HT1080 (cell line): ENCODE measurements around the gene OR52N5. TPM values are rescaled to one million over a fixed set of nuclear protein-coding genes. Genes with fewer than 3 reads are reported as not detected.
A peak's percentile ranks its signal among the peaks of the same experiment; 100 is the strongest.

Experiments used
- DNase-seq: peaks from one replicate; pipeline ENCODE4 v3.0.0-alpha.2; 2015; ENCODE audit warnings: low read depth
- polyA plus RNA-seq, 2 experiments: library from polyadenylated mRNA; depleted of rRNA; stranded (reverse); fragments of >200 nt; gene quantifications; 2 replicates each; pipeline ENCODE4 v1.2.3, GENCODE V29; 2015
- total RNA-seq: library from RNA; depleted of rRNA; stranded (reverse); fragments of >200 nt; shearing (Covaris generic); gene quantifications from 2 replicates; pipeline ENCODE4 v1.2.3, GENCODE V29; 2014; rRNA removed

Gene OR52N5
- total RNA-seq, result not detected in 2 replicates
- polyA plus RNA-seq (2015; cell fraction: cytosol; rRNA removed), result not detected in 2 replicates
- not detected in 2 replicates for polyA plus RNA-seq (2015; cell fraction: nucleus; rRNA removed)

DNA sequence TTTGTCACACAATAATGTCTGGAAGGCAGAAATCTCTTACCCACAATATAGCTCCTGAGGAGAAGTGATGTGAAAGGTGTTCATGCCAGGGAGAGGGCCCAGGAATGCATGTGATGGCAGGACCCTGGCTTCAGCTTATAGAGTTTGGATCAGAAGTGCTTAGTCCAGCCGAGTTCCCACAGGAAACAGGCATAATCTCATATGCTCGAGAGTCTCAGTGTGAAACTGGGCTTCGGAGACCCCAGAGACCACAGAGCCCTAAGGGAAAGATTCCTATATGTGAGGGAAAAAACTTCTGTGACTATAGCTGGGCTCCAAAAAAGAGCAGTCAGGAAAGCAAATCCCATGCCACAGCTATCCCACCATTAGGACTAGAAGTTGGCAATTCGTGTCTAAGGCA is at the start of gene OR52N5:
TSS of gene OR52N5 (minus strand) at position 101 of the 400 bp plus-strand sequence. CDS start 4,721 bp downstream, outside the sequence.
- no peak for DNase-seq

DNA sequence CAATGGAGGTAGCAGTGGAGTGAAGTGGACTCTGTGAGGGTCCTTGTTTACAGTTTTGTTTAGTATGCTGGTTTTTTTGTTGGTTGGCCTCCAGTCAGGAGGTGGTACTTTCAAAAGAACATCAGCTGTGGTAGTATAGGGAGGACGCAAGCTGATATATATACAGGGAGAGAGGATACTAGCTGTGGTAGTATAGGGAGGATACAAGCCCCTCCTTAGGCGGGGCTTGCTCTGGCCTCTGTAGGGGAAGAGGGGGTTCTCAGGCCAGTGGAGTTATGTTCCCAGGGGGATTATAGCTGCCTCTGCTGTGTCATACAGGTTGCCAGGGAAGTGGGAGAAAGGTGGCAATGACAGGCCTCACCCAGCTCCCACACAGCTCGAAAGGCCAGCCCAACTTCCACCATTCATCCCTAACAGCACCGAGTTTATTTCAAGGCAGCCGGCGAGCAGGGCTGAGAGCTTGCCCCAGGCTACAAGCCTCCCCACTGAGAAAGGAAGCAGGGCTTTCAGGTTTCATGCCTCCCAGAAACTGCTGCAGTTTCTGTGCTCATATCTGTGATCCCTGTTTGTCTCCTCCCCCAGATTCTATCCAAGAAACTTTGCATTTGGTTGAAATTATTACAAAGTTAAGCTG is 48.2 kb upstream of the OR52N5 start:
- no peak for DNase-seq

DNA sequence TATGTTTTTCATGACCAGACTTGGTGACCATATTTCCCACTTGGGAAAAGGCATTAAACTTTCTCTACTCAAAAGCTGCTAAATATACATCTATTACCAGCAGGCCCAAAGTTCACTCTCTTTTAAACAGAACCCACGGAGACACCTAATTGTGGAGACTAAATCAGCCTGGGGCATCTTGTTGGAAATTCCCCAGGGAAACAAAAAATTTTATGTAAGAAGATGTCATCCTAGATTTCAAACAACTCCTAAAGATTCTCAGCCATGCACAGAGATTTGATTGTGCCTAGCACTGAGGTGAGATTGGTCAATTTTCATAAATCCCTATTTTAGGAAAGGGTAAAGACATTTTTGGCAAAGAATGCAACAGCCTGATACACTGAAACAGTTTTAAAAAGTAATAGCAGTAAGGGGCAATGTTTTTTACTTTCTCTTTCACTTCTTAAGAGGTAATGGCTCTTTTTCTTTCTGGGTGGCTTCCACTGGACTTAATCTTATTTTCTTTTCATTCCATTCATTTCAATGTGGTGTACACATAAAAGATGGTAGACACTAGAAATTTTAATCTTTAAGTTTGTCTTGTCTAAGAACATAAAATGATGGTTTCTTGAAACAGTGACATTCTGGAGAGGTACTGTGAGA is 35.2 kb upstream of the OR52N5 start:
- no peak for DNase-seq

DNA sequence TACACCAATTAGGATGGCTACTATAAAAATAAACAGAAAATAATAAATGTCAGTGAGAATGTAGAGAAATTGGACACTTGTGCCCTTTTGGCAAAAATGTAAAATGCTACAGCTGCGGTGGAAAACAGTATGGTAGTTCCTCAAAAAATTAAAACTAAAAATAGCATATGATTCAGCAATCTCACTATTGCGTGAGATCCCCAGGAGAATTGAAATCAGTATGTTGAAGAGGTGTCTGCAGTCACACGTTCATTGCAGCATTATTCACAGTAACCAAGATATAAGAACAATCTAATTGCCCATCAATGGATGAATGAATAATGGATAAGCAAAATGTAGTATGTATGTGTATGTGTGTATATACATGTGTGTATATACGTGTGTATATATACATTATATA is 32.4 kb upstream of the OR52N5 start:
- DNase-seq, result no peak

DNA sequence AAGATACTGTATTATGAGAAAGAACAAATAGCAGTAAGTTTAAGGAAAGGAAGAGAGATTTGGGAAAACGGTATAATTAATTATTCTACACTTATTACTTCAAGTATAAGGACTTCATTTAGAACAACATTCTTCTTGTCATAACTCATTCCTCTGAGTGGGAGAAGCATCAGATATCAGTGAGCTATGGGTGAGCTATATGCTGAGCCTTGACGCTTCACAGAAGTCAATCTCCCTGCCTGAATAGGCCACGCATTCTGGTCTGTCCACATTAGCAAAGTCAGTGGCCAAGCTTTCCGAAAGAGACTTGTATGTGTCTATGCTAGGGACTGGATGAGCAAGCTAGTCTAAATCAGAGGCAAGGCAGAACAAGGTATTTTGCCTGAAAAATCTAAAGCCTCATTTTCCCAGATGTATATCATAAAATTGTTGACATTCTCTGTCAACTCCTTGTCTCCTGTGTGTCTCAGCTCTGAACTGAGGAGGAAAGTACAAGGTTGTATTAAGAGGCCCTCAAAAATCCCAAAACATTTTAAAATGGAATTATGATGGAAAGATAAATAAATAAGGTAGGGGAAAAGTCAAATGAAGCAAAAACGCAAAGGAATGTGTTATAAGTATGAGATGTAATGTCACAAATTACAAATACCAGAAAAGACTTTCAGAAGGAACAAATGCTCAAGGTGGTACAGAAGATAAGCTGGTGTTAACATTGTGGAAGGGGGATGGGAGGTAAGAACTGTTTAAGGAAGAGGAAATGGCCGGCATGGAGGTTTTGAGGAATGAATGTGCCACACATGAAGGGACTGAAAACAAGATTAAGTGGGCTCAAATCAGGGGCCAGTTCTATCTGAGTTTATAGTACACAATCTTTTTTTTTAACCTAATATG is 27.0 kb upstream of the OR52N5 start:
- no peak for DNase-seq

DNA sequence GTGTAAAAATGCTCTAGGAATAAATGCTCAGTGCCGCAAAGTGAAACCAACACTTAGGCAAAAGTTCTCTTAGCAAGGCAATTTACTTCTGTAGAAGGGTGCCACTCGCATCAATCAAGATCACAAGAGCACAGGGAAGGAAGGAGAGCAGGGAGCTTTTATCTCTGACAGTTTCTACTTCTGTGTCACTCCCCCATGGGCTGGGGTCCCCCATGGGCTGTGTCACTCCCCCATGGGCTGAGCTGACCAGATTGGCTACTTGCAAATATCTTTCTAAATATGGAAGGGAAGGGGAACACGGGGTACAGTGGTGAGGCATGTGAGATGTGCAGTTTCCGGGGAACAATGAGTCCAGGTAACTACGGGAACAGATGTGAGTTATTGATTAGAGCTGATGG is 26.0 kb upstream of the OR52N5 start:
- no peak for DNase-seq

DNA sequence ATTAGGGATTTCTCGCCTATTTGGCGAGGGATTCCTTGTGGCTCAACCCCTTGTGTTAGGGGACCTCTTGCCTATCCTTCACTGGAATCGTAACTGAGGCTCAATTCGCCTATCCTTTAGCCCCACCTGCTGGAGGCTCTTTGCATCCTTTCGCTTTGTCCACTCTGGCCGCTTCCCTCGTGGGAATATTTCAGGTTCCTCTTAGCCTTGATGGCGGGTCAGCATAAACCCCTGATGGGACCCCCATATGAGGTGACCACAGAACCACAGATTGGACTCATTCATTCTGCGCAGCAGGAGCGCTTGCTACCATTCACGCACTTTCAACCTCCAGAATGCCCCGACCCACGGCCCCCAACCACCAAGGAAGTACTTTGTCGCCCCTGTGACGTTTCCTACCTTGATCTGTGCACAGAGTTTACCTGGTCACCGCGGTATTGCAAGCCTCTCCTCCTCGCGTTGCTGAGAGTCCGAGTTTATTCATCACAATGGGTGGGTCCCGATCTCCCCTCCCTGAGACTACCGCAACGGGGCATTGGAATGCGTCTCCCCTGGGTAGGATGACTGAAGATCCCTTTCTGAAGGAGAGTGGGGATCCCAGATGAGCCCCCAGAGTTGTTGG is 25.5 kb upstream of the OR52N5 start, which contains the start of gene OR52N2:
TSS of gene OR52N2 (plus strand) at position 425 of the 622 bp plus-strand sequence. CDS start 11,412 bp downstream, outside the sequence.
- DNase-seq, result peak; percentile 67

DNA sequence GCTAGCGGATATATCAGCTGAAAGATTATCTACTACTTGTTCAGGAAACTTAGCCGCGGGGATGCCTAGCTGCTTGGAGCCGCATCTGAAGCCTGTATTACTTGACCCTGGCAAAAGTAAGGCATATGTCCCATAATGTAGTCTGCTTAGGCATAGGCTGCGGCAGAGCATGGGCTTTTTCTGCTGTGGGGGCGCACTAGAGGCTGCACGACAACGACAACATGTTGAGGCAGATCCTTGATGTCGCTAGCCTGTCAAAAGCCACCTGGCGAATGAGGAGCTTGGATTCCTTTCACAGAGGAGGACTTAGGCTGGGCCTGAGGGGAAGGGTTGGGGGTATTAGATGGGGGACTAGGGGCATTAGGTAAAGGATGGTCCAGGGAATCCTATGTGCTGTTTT is 24.4 kb upstream of the OR52N5 start:
- no peak for DNase-seq

DNA sequence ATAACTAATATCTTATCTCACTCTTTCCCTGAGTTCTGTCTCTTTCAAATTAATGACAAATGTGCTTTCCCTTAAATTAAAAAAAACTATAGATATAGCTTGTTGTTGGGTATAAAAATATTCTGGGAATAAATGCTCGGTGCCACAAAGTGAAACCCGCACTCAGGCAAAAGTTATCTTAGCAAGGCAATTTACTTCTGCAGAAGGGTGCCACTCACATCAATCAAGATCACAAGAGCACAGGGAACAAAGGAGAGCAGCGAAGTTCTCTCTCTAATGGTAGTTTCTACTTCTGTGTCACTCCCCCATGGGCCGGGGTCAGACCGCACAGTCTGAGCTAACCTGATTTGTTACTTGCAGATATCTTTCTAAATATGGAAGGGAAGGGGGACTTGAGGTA is 20.8 kb upstream of the OR52N5 start:
- no peak for DNase-seq

DNA sequence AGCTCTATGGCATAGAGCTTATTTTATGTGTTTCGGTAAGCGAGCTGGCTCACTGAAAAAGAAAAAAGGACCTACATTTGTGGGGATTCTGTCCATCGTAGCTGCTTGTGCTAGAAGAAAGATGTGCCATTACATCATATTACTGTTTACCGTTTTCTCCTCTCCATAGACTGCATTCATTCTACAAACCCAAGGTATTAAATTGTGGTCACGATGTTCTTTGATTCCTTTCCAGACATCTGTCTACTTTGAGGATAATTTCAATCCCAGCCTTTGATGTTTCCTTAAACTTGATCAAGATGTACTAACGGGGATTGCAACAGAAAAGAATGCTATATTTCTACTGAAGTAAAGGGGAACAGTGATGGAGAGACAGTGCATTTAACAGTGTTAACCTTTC is 13.4 kb upstream of the OR52N5 start:
- DNase-seq, result no peak

DNA sequence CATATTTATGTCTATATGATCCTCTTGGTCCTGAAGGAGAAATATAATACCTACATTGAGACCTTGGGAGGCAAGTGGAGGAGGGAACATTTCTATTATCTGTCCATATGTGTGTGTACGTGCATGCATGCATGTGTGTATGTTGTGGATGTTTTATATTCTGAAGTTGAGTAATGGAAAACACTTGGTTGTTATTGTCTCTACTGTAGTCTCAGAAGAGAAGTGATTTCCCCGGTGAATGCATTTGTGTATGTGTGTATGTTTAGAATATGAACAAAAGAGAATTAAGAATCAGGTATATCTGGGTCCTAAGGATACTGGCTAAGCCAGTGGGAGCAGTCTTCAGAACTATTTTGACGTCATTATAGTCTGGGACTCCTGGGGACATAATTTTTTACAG is 8.0 kb upstream of the OR52N5 start, which contains the start of gene OR52N1:
TSS of gene OR52N1 (minus strand) at position 101 of the 400 bp plus-strand sequence. CDS start 2,449 bp downstream, outside the sequence.
- no peak for DNase-seq

DNA sequence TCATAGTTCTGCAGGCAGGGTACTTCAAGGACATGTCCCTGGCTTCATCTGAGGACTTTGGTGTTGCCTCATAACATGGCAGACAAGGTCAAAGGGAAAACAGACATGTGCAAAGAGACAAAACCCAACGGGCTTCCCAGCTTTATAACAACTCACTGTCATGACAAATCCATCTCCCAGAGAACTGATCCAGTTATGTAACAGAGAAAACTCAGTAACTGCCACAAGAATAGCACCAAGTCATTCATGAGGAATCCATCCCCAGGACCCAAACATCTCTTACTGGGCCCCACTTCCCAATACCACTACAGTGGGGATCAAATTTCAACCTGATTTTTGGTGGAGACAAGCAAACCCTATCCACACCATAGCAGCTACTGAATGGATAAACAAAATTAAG is 16.1 kb downstream of the OR52N5 start:
- DNase-seq, result peak; percentile 14

DNA sequence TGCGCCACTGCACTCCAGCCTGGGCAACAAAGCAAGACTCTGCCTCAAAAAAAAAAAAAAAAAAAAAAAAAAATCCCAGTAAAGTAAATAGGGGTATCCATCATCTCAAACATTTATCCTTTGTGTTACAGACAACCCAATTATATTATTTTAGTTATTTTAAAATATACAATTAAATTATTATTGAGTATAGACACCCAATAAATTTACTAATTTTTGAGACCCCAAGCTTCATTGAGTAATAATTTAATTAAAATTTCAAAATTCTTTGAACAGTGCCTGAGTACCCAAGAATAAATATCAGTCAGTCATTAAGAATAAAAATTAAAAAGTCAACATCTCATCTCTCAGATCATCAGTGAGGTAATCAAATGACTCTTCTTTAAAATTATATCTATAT is 29.2 kb downstream of the OR52N5 start, which contains the start of gene OR52N4:
TSS of gene OR52N4 (plus strand) at position 301 of the 400 bp plus-strand sequence. CDS start 498 bp downstream, outside the sequence.
- DNase-seq, result no peak

DNA sequence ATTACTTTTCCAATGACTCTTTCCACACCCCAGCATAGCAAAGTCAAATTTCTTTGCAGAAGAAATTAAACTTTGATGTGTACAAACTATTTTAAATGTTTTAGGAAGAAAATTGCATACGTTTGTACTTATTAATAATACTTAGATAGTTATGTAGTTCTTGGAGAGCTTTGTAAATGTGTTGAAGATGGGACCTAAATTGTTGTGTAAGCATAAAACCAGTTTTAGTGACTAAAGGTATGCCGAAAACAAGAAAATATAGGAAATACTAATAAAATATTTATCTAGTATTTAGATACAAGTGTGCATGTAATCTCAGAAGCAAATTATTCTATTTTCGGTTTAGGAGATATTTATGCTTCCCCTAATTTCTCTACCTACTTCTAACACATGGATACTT is 33.3 kb downstream of the OR52N5 start:
- no peak for DNase-seq

DNA sequence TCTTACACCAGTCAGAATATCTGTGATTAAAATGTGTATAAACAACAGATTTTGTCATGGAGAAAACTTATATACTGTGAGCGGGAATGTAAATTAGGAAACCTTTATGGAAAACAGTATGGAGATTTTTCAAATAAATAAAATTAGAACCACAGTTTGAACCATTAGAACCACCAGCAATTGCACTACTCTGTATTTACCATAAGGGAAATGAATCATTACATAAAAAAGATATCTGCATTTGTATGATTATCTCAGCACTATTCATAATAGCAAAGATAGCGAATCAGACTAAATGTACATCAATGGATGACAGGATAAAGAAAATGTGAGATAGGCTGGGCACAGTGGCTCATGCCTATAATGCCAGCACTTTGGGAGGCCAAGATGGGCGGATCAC is 36.5 kb downstream of the OR52N5 start:
- DNase-seq, result no peak

DNA sequence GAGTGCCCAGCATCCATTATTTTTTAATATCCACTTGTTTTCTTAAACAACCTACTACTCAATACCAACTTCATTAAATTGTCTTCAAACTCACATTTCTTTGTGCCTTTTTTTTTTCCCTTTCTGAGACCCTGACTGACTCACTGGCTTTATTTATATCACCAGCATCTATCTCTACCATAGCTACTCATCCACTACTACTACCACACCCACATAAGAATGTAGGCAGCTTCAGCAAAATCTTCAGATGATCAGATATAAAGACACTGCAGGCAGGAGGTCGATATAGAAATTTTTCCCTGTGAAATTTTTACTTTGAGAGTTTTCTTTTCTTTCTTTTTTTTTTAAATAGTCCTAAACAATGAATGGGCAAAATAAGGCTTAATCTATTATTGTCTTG is 44.7 kb downstream of the OR52N5 start:
- DNase-seq, result peak; percentile 41

DNA sequence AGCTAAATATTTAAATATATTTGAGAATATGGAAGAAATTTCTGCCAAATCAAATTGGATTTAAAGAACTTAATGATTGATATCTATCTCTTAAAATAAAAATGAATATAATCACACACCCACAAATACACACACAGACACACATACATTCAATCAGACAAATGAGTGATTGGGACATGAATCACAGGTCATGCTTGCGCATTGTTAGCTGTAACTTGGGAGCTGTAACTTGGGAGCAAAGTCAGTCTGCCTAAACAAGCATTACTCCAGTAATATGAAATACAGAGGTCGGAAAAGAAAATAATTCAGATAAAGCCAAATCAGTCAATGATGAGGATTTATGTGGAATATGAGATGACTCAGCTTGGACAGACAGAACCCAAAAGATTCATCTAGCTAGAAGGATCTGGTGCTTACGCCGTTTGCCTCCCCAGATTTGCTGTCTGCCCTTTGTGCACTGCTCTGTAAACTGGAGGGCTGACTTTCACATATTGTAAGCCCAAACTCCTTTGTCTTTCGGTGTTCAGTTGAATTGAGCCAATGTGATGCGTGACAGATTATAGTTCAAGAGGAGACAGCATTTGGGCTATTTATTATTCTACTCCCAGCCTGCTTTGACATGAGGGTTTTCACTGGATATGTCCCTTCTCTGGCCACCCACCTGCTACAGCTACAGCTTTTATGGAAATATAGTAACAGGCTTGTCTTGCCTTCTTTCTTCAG is 45.3 kb downstream of the OR52N5 start:
- peak; percentile 54 for DNase-seq

DNA sequence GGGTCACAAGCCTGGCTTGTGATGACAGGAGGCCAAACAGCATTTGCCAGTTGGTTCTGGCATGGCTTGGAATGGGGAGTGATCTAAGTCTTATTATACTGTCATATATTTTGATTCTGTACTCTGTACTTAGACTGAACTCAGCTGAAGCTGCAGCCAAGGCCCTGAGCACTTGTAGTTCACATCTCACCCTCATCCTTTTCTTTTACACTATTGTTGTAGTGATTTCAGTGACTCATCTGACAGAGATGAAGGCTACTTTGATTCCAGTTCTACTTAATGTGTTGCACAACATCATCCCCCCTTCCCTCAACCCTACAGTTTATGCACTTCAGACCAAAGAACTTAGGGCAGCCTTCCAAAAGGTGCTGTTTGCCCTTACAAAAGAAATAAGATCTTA is 46.1 kb downstream of the OR52N5 start:
- DNase-seq, result peak; percentile 83

DNA sequence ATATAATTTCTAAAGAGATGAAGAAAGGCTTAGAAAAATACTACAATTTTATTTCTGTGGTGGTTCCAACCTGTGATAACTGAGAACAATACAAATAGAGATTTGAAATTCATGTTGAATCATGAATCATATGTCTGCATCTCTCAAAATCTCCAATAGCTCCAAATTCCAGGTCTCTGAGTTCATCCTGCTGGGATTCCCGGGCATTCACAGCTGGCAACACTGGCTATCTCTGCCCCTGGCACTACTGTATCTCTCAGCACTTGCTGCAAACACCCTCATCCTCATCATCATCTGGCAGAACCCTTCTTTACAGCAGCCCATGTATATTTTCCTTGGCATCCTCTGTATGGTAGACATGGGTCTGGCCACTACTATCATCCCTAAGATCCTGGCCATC is 46.8 kb downstream of the OR52N5 start, which contains the start of gene OR56B1:
TSS of gene OR56B1 (plus strand) at position 53 of the 400 bp plus-strand sequence. CDS start at position 122, 69 bp downstream.
- peak; percentile 56 for DNase-seq

DNA sequence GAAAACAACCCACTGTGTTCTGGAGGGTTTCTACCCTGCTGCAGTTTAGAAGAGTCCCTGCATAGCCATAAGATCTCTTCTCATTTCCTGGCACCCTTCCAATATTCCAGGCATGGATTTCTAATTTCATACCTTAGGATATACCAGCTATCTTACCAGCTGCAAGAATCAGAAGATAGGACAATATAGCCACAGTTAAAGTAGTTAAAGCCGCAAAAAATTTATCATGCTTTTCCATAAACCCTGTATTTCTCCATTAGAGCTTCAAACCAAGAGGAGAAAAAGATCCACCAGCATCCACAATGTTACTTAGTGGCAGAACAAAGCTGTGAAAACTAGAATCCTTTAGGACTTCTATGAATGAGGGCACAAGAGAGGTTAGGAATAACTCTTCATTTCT is 55.5 kb downstream of the OR52N5 start:
- DNase-seq, result no peak
